PC-3 (cell line): Measurements from ENCODE around the gene SULT1A1. TPM values are rescaled to one million over a fixed set of nuclear protein-coding genes. Genes with fewer than 3 reads are reported as not detected.

Experiments
- ATAC-seq: fragments of 200-7000 bp; cut with Tn5 transposase; 2 replicates; pipeline ENCODE4 v1.9.1; 2020; ENCODE audit warnings: mild to moderate bottlenecking, moderate library complexity
- BruUV-seq: library from RNA; stranded (reverse); fragments of 400-500 nt; replicated peaks from 2 replicates; lab custom pipeline; 2021; lab: Mats Ljungman, UMichigan
- CTCF ChIA-PET: fragments of 300-600 bp; sonication (Branson Sonifier 250); formaldehyde crosslinking; loops from one replicate; lab custom pipeline; 2022; ENCODE audit warnings: antibody characterized with exemption; lab: Charles Lee
- POLR2A ChIA-PET: fragments of 300-600 bp; sonication (Branson Sonifier 250); formaldehyde crosslinking; loops from one replicate; lab custom pipeline; 2022; ENCODE audit warnings: antibody characterized with exemption; ENCODE audit not compliant: unreplicated experiment; lab: Charles Lee
- DNase-seq: peaks from one replicate; pipeline ENCODE4 v3.0.0-alpha.2; 2015
- H2AFZ ChIP-seq: fragments of 300-600 bp; sonication (generic); 2 replicates; pipeline ENCODE4 v1.6.0; 2016; ENCODE audit warnings: antibody characterized with exemption, low read length
- H3F3A ChIP-seq: fragments of 300-600 bp; sonication (generic); one replicate; pipeline ENCODE4 v1.6.0; 2017; ENCODE audit warnings: antibody characterized with exemption, low read length, control low read depth, mild to moderate bottlenecking; ENCODE audit not compliant: unreplicated experiment
- H3K27ac ChIP-seq: fragments of 300-600 bp; sonication (generic); 2 replicates; pipeline ENCODE4 v1.5.1; 2016; ENCODE audit warnings: mild to moderate bottlenecking, low read length
- H3K27me3 ChIP-seq: fragments of 300-600 bp; sonication (generic); 2 replicates; pipeline ENCODE4 v1.6.1; 2016; ENCODE audit warnings: low read length, mixed read lengths
- H3K36me3 ChIP-seq: fragments of 300-600 bp; sonication (generic); 2 replicates; pipeline ENCODE4 v1.6.1; 2016; ENCODE audit warnings: low read depth, mixed run types, low read length, mixed read lengths
- H3K4me1 ChIP-seq: fragments of 300-600 bp; sonication (generic); 2 replicates; pipeline ENCODE4 v1.5.1; 2016; ENCODE audit warnings: low read length; ENCODE audit not compliant: insufficient read depth
- H3K4me2 ChIP-seq: fragments of 300-600 bp; sonication (generic); 2 replicates; pipeline ENCODE4 v1.6.0; 2016; ENCODE audit warnings: low read length
- H3K4me3 ChIP-seq: fragments of 300-600 bp; sonication (generic); 2 replicates; pipeline ENCODE4 v1.5.1; 2016; ENCODE audit warnings: mild to moderate bottlenecking, low read length, mixed read lengths
- H3K79me2 ChIP-seq: fragments of 300-600 bp; sonication (generic); 2 replicates; pipeline ENCODE4 v1.6.1; 2017; ENCODE audit warnings: low read length, mixed read lengths
- H3K9ac ChIP-seq: fragments of 300-600 bp; sonication (generic); 2 replicates; pipeline ENCODE4 v1.6.0; 2016; ENCODE audit warnings: mild to moderate bottlenecking, low read length
- H3K9me2 ChIP-seq: fragments of 300-600 bp; sonication (generic); replicated peaks from 2 replicates; pipeline ENCODE4 v1.6.1; 2016; ENCODE audit warnings: mixed run types, low read length, mixed read lengths
- H3K9me3 ChIP-seq: fragments of 300-600 bp; sonication (generic); 2 replicates; pipeline ENCODE4 v1.6.1; 2016; ENCODE audit warnings: low read length, mixed read lengths
- H4K20me1 ChIP-seq: fragments of 300-600 bp; sonication (generic); 2 replicates; pipeline ENCODE4 v1.6.1; 2016; ENCODE audit warnings: low read length, mixed read lengths
- EZH2 ChIP-seq: fragments of 300-600 bp; sonication (generic); IDR thresholded peaks from one replicate; pipeline ENCODE4 v1.6.1; 2017; ENCODE audit warnings: antibody characterized with exemption, mild to moderate bottlenecking, low read length; ENCODE audit not compliant: unreplicated experiment
- EZH2phosphoT487 ChIP-seq: fragments of 300-600 bp; sonication (generic); IDR thresholded peaks from 2 replicates; pipeline ENCODE4 v1.6.1; 2018; ENCODE audit warnings: mild to moderate bottlenecking, antibody characterized with exemption, low read length, borderline replicate concordance
- intact Hi-C: fragments of 100-400 bp; cut with micrococcal nuclease; formaldehyde crosslinking; loops from 2 replicates; pipeline ENCODE4 v1.9.0; 2023
- total RNA-seq: library from RNA; depleted of rRNA; stranded (reverse); fragments of >200 nt; gene quantifications from 2 replicates; pipeline ENCODE4 v1.2.3, GENCODE V29; 2014
- TF ChIP-seq, protein P1 (sequence below): fragments of 300-600 bp; sonication (generic); conservative IDR thresholded peaks from 2 replicates; pipeline ENCODE4 v1.5.1; 2017; ENCODE audit warnings: antibody characterized with exemption, low read depth, mild to moderate bottlenecking, low read length

Gene SULT1A1
- total RNA-seq, 1 experiment from 2014 or later, result 2.9 TPM

DNA sequence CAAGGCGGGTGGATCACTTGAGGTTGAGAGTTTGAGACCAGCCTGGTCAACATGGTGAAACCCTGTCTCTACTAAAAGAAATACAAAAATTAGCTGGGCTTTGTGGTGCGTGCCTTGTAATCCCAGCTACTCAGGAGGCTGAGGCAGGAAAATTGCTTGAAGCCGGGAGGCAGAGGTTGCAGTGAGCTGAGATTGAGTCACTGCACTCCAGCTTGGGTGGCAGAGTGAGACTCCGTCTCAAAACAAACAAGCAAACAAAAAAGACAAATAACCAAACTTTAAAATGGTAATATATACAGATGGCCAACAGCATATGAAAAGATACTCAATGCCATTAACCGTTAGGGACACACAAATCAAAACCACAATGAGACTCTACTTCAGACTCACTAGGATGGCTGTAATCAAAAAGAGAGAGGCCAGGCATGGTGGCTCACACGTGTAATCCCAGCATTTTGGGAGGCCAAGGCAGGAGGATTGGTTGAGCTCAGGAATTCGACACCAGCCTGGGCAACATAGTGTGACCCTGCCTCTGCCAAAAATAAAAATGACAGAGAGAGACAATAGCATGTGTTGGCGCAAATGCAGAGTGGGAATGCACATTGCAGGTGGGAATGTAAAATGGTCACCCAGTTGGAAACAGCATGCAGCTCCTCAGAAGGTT is 34.3 kb downstream of the SULT1A1 start:
- no peak overlapping the region for H2AFZ ChIP-seq
- ChIA-PET POLR2A (no interaction called here), CTCF (interaction anchor here (0.7 kb wide), 1 partner anchor 26 kb away, joined by 5 read pairs; no protein-coding TSS in a partner anchor)
- H3K36me3 ChIP-seq, result no peaks in the 10 kb centered on the region
- TF ChIP-seq EZH2phosphoT487 (no peak), EZH2 (no peak)
- TF ChIP-seq, protein P1, sequence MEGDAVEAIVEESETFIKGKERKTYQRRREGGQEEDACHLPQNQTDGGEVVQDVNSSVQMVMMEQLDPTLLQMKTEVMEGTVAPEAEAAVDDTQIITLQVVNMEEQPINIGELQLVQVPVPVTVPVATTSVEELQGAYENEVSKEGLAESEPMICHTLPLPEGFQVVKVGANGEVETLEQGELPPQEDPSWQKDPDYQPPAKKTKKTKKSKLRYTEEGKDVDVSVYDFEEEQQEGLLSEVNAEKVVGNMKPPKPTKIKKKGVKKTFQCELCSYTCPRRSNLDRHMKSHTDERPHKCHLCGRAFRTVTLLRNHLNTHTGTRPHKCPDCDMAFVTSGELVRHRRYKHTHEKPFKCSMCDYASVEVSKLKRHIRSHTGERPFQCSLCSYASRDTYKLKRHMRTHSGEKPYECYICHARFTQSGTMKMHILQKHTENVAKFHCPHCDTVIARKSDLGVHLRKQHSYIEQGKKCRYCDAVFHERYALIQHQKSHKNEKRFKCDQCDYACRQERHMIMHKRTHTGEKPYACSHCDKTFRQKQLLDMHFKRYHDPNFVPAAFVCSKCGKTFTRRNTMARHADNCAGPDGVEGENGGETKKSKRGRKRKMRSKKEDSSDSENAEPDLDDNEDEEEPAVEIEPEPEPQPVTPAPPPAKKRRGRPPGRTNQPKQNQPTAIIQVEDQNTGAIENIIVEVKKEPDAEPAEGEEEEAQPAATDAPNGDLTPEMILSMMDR, result no peak
- no peaks in the 10 kb centered on the region for H3K9me3 ChIP-seq
- H3K4me2 ChIP-seq, result no peak overlapping the region
- intact Hi-C loops, result no loop called here
- H3K9ac ChIP-seq, result no peak overlapping the region
- H3K79me2 ChIP-seq, result no peaks in the 10 kb centered on the region
- H3K4me1 ChIP-seq, result peaks cover 3% of the 10 kb centered on the region; the same call in 1 of the 2 replicates
- ATAC-seq (peak; percentile 59), DNase-seq (no peak)
- BruUV-seq, result no TSS peak
- no peaks in the 10 kb centered on the region for H4K20me1 ChIP-seq
- H3K9me2 ChIP-seq, result no peaks in the 10 kb centered on the region
- no peak overlapping the region for H3K27ac ChIP-seq
- H3F3A ChIP-seq, result no peaks in the 10 kb centered on the region
- no peak overlapping the region for H3K4me3 ChIP-seq
- no peaks in the 10 kb centered on the region for H3K27me3 ChIP-seq

DNA sequence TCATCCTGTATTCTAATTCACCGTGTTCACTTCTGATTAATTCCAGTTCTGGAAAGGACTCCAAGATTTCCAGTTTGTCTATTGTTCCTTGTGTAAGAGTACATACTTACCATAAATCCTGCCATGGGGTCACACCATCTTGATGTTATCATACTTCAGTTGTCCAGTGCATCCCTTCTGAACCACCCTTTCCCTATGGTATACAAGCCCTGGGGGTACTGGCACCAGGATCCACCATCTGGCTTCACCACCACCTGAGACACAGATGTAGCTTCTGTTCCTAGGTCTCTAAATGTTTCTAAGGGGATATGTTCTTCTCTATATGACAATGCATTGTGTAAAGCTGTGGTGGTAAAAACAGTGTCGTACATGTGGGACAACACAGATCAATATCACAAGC is 34.9 kb downstream of the SULT1A1 start:
- no peaks in the 10 kb centered on the region for H3K79me2 ChIP-seq
- no peak for TF ChIP-seq EZH2
- TF ChIP-seq, protein P1, result no peak
- TF ChIP-seq EZH2phosphoT487, result no peak
- intact Hi-C loops, result no loop called here
- H4K20me1 ChIP-seq, result no peaks in the 10 kb centered on the region
- ChIA-PET POLR2A (no interaction called here), CTCF (interaction anchor here (0.7 kb wide), 1 partner anchor 25 kb away, joined by 5 read pairs; no protein-coding TSS in a partner anchor)
- H3K9me3 ChIP-seq, result no peaks in the 10 kb centered on the region
- H2AFZ ChIP-seq, result no peak overlapping the region
- no peaks in the 10 kb centered on the region for H3F3A ChIP-seq
- H3K4me1 ChIP-seq, result peaks cover 3% of the 10 kb centered on the region; the same call in 1 of the 2 replicates
- BruUV-seq, result no TSS peak
- ATAC-seq (no peak), DNase-seq (no peak)
- H3K27me3 ChIP-seq, result no peaks in the 10 kb centered on the region
- no peak overlapping the region for H3K4me2 ChIP-seq
- H3K9ac ChIP-seq, result no peak overlapping the region
- H3K36me3 ChIP-seq, result no peaks in the 10 kb centered on the region
- H3K9me2 ChIP-seq, result no peaks in the 10 kb centered on the region
- H3K27ac ChIP-seq, result no peak overlapping the region
- H3K4me3 ChIP-seq, result no peak overlapping the region
